Body of pancreas (tissue), 4 donors: ENCODE measurements around the gene CCN2.

Experiments
- CTCF ChIP-seq, 7 experiments: fragments of 450-650 bp in 4 of 7; fragments of 200-600 bp in 3 of 7; sonication (generic) in 3 of 7; IDR thresholded peaks; one replicate each; pipeline ENCODE4 v1.5.1; 2016 to 2019; ENCODE audit warnings: antibody characterized with exemption in 7 of 7
- POLR2A ChIP-seq, 3 donors: fragments of 450-650 bp; IDR thresholded peaks; one replicate each; pipeline ENCODE4 v1.6.1; 2016; ENCODE audit warnings: antibody characterized with exemption in 3 of 3, mild to moderate bottlenecking in 2 of 3

GRCh38 chr6:131949909-131950766 lies 1.0 kb downstream of the CCN2 start:
- peak; percentile 11 to 63 (median 56) for TF ChIP-seq CTCF (IDR thresholded peaks at IDR 0.05)
- TF ChIP-seq POLR2A (IDR thresholded peaks at IDR 0.05) = peak in 1 of 3 donors; percentile 25
